ENCODE measurements around the gene PTPRJ.
A peak's percentile ranks its signal among the peaks of the same experiment; 100 is the strongest.
"Not testable (repeated sequence)": the region's sequence is repeated elsewhere in the genome, so short reads cannot be mapped to it uniquely, and the experiment has no call there.

PTPRJ gene

DNA sequence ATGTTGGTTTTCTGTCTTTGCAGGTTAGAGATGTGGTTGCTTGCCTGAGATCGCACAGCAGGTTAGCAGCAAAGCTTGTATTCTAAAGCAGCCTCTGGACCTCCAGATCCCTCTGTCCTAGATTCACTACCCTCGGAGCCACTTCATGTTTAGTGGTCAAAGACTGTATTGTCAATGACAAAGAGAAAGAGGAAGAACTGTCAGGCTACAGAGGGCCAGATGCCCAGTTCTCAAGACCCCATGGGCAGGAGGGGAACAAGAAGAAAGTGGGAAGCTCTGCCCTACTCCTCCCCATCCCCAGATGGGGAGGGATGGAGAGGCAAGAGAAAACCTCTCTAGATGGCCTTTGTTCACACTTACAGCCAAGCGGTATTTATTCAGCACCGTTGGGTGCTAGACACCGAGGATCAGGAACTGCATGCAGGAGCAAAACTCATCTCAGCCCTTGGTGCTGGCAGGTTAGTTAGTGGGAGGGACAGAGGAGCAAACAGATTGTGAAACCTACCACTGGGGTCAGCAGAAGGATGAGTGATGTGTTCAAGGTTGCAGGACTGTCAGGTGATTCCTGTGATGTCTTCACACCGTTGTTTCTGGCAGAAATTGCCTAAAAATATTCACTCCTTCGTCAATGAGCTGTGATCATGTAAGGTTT is 38.3 kb upstream of the PTPRJ start:
- TF ChIP-seq, protein P1, sequence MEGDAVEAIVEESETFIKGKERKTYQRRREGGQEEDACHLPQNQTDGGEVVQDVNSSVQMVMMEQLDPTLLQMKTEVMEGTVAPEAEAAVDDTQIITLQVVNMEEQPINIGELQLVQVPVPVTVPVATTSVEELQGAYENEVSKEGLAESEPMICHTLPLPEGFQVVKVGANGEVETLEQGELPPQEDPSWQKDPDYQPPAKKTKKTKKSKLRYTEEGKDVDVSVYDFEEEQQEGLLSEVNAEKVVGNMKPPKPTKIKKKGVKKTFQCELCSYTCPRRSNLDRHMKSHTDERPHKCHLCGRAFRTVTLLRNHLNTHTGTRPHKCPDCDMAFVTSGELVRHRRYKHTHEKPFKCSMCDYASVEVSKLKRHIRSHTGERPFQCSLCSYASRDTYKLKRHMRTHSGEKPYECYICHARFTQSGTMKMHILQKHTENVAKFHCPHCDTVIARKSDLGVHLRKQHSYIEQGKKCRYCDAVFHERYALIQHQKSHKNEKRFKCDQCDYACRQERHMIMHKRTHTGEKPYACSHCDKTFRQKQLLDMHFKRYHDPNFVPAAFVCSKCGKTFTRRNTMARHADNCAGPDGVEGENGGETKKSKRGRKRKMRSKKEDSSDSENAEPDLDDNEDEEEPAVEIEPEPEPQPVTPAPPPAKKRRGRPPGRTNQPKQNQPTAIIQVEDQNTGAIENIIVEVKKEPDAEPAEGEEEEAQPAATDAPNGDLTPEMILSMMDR (IDR thresholded peaks at IDR 0.05; ENCODE audit: unreplicated experiment in 3 of 3): no peak
- H3K9me3 Mint-ChIP-seq: no peaks in the 10 kb centered on the region
- H3K4me3 Mint-ChIP-seq: no peak overlapping the region
- H3K4me1 Mint-ChIP-seq: no peaks in the 10 kb centered on the region
- peaks cover 8% of the 10 kb centered on the region for H3K27me3 Mint-ChIP-seq (ENCODE audit: low read depth)
- H3K36me3 Mint-ChIP-seq (ENCODE audit: low read depth): no peaks in the 10 kb centered on the region
- H3K27ac Mint-ChIP-seq: peak overlapping the region in 1 of 3 experiments; percentile 57

DNA sequence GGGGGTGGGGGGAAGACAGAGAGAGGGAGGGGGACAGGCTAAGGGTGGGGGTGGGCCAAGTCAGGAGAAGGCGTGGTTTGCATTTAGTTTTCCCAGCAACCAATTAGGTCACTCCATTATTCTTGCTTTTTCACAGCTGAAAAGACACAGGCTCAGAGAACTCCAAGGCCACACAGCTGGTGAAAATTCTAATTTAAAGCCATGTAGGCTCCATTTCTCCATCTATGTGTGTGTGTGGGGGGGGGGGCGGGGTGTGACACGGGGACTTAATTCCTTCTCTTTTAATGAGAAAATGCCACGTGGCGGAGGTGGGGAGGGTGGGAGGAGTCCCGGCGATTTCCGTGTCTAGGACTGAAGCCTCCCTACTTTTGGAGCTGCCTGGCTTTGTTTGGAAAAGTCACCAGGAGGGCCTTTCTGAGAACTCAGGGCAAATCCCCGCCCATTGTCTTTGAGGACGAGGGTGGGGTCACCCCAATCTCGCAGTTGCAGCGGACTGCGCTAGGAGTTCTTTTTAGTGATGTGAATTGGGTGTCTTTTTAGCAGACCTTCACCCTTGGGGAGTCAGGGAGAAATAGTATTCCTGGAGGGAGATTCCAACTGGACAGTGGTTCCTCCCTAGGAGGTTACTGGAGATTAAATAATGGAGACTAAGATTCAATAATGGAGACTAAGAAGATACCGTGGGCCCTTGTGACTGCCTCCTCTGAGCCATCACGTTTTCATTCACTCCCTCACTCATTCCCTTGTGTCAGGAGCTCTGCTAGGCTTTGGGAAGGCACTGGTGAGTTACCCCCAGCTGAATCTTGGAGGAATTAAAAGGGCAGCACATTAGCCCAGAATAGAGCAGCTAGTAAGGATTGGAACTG is 36.4 kb upstream of the PTPRJ start:
- Mint-ChIP-seq H3K9me3 (no peaks in the 10 kb centered on the region), H3K4me1 (peaks cover 3% of the 10 kb centered on the region), H3K27ac (peak overlapping the region in 1 of 3 experiments; percentile 23), H3K27me3 (ENCODE audit: low read depth) (peaks cover 11% of the 10 kb centered on the region), H3K4me3 (no peak overlapping the region), H3K36me3 (ENCODE audit: low read depth) (no peaks in the 10 kb centered on the region)
- TF ChIP-seq, protein P1 (IDR thresholded peaks at IDR 0.05; ENCODE audit: unreplicated experiment in 3 of 3): no peak

DNA sequence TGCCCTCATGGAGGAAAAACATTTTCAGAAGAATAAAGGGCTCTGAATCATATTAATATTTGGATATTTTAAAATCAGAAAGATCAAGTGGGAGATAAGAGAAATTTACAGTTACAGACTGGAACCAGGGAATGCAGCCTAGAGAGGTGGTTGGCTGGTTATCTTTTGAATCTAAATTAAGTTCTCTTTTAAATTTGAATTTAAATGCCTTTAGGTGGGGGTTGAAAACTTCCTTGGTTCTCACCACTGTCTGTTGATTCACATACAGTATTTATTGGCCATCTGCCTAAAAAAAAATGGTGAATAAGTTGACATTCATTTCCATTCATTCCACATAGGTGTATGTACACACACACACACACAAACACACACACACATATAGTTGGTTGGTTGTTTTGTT is 35.7 kb upstream of the PTPRJ start:
- peaks cover 13% of the 10 kb centered on the region for H3K27me3 Mint-ChIP-seq (ENCODE audit: low read depth)
- TF ChIP-seq, protein P1 (IDR thresholded peaks at IDR 0.05; ENCODE audit: unreplicated experiment in 3 of 3): no peak

DNA sequence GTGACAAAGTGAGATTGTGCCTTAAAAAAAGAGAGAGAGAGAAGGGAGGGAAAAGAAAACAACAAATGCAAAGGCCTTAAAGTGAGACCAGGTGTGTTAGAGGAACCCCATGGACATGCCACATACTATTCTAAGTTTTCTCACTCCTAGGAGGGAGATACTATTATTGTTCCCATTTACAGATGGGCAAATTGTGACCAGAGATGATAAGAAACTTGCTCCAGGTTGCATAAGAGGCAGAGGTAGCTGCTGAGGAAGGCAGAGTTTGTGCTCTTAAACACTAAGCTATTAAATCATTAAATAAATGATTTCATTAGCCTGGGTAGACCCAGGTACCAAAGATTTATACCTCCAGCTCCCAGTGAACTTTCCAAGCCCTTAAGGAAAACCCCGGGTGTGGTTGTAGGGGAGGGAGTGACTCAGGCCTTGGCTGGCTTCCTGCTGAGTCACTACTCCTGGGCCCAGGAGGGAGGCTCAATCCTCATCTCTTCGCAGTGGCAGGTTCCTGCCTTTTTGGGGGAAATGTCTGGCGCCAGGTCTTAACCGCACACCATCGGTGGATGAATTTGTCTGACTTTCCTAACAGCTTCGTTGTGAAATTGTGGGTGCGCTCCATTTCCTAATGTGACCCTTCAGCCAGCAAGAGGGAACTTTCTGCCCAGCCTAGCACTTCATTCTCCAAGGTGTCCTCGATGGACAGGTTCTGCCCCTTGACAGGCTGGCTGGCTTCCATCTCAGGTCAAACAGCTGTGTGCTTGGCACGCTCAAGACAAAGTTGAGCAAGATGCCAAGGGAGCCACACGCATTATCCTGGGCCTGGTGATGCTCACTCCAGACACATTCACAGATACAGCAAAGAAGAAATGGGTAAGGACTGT is 33.4 kb upstream of the PTPRJ start:
- H3K4me1 Mint-ChIP-seq: peaks cover 4% of the 10 kb centered on the region
- H3K9me3 Mint-ChIP-seq: no peaks in the 10 kb centered on the region
- H3K36me3 Mint-ChIP-seq (ENCODE audit: low read depth): no peaks in the 10 kb centered on the region
- no peak overlapping the region for H3K4me3 Mint-ChIP-seq
- H3K27me3 Mint-ChIP-seq (ENCODE audit: low read depth): peaks cover 15% of the 10 kb centered on the region
- TF ChIP-seq, protein P1 (IDR thresholded peaks at IDR 0.05; ENCODE audit: unreplicated experiment in 3 of 3): no peak
- H3K27ac Mint-ChIP-seq: no peak overlapping the region

More for the DNA sequence above, 35.7 kb upstream of the PTPRJ start:
- no peaks in the 10 kb centered on the region for H3K9me3 Mint-ChIP-seq
- no peak overlapping the region for H3K4me3 Mint-ChIP-seq
- peaks cover 4% of the 10 kb centered on the region for H3K4me1 Mint-ChIP-seq
- H3K36me3 Mint-ChIP-seq (ENCODE audit: low read depth): no peaks in the 10 kb centered on the region
- H3K27ac Mint-ChIP-seq: peak overlapping the region in 1 of 3 experiments; percentile 39

DNA sequence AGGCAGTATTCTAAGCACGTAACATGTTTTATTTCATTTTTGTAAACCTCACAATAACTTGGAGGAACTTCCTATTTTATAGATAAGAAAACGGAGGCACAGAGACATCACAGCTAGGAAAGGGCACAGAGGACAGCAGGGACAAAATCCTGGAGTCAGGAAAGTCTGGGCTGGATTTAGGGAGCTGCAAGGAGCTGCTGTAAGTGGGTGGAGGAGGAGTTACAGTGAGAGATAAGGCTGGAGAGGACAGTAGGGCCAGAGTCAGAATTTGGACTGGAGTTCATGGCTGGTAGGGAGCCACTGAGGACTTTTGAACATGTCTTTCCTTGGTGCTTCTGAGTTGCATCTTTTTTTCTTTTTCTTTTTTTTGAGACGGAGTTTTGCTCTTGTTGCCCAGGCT is 32.2 kb upstream of the PTPRJ start:
- no peaks in the 10 kb centered on the region for H3K9me3 Mint-ChIP-seq
- H3K36me3 Mint-ChIP-seq (ENCODE audit: low read depth): no peaks in the 10 kb centered on the region
- TF ChIP-seq, protein P1 (IDR thresholded peaks at IDR 0.05; ENCODE audit: unreplicated experiment in 3 of 3): no peak
- H3K4me1 Mint-ChIP-seq: peaks cover 4% of the 10 kb centered on the region
- H3K27ac Mint-ChIP-seq: peak overlapping the region in 1 of 3 experiments; percentile 10
- peaks cover 12% of the 10 kb centered on the region for H3K27me3 Mint-ChIP-seq (ENCODE audit: low read depth)
- no peak overlapping the region for H3K4me3 Mint-ChIP-seq

DNA sequence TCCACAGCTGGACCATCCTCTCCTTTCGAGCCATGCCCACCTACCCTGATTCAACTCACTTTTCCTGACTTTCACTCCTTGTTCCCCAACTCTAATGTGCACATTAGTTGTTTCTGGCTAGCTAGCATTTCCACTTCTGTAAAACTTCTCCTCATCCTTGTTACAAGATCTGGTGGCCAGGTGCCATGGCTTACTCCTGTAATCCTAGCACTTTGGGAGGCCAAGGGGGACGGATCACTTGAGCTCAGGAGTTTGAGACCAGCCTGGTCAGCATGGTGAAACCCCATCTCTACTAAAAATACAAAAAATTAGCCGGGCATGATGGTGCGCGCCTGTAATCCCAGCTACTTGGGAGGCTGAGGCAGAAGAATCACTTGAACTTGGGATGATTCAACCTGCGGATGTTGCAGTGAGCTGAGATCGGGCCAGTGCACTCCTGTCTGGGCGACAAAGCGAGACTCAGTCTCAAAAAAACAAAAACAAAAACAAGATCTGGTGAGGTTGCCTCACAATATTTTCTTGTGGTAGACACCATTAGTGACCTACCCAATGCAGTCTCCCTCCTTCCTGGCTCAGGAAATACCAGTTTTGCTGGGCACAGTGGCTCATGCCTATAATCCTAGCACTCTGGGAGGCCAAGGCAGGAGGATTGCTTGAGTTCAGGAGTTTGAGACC is 31.2 kb upstream of the PTPRJ start:
- H3K27me3 Mint-ChIP-seq (ENCODE audit: low read depth): peaks cover 12% of the 10 kb centered on the region
- H3K4me3 Mint-ChIP-seq; H3K4me1 Mint-ChIP-seq; H3K9me3 Mint-ChIP-seq; H3K36me3 Mint-ChIP-seq (ENCODE audit: low read depth); H3K27ac Mint-ChIP-seq: not testable (repeated sequence)

All from nephron (organoid).